Activated CD8-positive, alpha-beta memory T cell treated with anti-CD3 and anti-CD28 coated beads, Interleukin-2, amount 50 U/mL, for 24 hours (primary cell): ENCODE data around the gene SLC4A7.
"Not testable (repeated sequence)": the region's sequence is repeated elsewhere in the genome, so short reads cannot be mapped to it uniquely, and the experiment has no call there.

Experiments
- DNase-seq: peaks from one replicate; pipeline ENCODE4 v3.0.0-alpha.2; 2020; ENCODE audit errors: extremely low read depth

Gene SLC4A7

DNA sequence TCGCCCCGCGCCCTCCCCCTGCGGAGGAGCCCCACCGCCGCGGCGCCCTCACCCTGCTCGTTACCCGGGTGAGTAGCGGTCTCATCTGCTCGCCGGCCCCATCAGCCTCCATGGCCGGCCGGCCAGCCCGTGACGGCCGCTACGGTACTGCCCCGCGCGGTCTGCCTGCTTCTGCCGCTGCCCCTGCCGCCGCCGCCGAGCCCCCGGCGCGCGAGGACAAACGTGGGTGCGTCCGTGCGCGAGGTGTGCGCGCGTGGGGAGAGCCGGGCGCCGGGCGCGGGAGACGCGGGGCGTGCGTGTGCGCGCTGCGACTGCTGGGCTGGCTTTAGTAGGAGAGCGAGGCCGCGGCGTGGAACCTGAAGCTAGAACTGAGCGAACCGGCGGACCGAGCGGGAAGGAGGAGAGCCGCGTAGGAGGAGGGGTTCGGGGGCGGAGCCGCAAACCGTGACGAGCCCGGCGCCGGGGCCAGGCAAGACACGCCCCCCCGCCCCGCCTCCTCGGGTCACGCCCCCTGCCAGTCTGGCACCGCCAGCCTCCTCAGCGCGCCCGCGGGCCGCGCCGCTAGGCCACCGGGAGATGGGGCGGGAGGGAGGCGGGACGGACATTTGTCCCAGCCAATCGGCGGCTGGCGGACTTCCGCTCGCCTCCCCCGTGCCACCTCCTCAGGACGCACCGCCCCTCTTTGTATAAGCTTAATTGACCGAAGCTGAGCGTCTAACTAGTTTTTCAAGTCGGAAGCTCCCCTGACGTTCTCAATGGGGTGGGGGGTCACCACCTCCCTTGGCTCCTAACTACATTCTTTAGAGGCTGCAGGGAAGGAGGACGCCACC, at the start of gene SLC4A7:
Gene SLC4A7, minus strand, starts transcription at position 370 of the 830 bp plus-strand sequence. Its CDS starts 258 bp downstream, at position 112.
- DNase-seq, result peak; percentile 94

GRCh38 chr3:27533261-27533607, 49.0 kb upstream of the SLC4A7 start:
- no peak for DNase-seq

DNA sequence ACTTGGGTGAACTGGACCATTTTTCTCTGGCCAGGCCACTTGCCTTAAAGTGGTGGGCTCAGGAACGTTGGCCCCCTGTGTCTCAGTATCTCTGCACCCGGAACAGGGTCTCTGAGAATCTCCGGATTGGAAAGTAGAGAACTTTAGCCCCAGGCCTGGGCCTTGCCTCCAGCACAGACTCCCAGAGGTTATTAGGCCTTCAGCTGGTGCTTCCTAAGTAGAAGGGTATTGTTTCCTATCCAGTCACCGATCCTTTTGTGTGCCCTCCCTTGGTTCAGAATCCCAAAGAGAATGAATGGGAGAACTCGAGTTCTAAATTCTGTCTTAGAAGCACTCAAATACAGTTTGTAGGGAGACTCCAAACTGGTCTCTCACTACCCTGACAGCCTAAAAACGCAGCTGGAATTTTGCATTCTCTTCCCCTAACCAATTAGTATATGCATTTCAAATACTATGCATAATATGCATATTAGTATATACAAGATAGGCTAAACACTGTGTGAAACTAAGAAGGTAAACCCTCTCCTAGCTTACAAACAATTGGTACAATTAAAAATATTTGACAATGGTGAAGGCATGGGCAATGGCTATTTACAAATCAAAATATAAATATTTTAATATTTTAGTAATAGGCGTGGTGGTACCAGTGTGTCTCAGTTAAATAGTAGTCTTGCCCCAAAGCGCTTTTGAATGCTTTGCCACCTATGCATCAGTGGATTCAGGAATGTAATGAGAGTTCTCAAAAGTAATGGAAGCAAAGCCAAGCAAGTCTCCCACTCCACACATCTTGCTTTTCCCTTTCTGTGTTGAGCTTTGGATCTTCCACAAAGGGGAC, 48.5 kb upstream of the SLC4A7 start:
- DNase-seq, result no peak

DNA sequence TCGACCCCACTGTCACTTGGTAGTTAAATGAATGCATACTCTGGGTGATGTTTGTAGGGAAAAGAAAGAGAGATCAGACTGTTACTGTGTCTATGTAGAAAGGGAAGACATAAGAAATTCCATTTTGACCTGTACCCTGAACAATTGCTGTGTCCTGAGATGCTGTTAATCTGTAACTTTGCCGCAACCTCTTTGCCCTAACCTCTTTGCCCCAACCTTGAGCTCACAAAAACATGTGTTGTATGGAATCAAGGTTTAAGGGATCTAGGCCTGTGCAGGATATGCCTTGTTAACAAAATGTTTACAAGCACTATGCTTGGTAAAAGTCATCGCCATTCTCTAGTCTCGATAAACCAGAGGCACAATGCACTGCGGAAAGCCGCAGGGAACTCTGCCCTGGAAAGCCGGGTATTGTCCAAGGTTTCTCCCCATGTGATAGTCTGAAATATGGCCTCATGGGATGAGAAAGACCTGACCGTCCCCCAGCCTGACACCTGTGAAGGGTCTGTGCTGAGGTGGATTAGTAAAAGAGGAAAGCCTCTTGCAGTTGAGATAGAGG, 47.1 kb upstream of the SLC4A7 start:
- DNase-seq, result not testable (repeated sequence)

GRCh38 chr3:27528791-27529190, 44.6 kb upstream of the SLC4A7 start:
- no peak for DNase-seq

- no peak for DNase-seq
Measured at GRCh38 chr3:27526614-27527315, 42.6 kb upstream of the SLC4A7 start.

DNA sequence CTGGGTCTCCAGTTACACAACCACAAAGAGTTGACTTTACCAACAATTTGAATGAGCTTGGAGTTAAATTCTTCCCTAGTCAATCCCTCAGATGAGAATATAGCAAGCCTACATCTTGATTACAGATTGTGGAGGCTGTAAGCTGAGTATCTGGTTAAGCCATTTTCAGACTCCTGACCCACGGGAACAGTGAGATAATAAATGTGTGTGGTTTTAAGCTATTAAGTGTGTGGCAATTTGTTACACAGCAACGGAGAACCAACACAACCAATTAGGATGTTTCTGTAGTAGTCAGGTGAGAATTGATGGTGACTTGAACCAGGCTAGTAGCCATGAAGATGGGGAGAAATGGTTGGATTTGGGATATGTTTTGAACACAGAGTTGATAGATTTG, 37.7 kb upstream of the SLC4A7 start:
- no peak for DNase-seq

DNA sequence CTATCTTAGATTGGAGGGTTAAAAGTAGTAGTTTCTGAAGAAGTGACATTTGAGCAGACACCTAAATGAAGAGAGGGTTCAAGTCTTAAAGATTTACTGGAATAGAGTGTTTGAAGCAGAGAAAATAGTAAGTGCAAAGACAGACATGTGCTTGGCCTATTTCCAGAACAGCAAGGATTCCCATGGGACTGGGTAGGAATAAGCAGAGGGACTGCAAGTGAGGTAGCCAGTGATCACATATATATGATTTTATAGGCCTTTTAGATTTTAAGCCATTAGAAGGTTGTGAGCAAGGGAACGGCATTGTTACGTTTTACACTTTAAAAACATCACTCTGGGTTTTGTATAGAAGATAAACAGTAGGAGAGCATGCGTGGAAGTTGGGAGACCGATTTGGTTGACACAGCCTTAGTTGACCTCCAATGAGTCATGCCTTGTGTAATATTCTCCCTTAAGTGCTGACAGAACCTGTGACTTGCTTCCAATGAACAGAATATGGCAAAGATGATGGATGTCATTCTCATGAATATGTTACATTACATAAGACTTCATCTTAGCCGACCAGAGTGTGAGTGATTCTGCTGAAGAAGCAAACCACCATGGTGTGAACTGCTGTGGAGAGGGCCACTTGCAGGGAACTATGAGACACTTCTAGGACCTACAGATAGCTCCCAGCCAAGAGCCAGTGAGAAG, 37.1 kb upstream of the SLC4A7 start:
- DNase-seq, result no peak

DNA sequence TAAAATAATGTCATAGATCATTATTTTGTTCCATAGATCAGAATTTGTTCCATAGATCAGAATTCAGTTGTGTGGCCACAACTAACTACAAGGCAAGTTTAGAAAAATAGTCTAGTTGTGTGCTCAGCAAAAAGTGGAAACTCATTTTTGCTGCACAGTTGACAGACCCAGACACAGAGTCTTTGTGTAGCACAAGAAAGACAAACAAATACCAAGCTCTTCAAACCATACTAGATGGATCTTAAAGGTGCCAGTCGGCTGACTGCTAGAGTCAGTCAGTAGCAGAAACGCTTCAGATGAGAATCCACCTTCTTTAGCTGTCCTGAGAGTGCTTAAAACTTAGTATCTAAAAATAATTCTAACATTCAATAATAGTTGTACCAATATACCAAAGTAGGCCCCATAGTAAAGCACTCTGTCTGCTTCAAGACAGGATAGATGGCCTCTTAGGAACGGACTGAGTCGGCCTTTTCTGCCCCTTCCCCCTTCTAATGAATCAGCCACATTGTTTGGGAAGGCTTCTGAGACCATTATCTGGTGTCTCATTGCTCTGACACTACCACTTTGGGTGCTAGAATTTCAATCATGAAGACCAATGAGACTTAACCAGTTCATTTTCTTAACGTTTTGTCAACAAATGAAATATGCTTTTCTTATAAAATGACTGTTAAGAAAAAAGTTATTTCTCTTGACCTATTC, 27.7 kb upstream of the SLC4A7 start:
- DNase-seq, result no peak

GRCh38 chr3:27509376-27509775, 25.2 kb upstream of the SLC4A7 start:
- no peak for DNase-seq

DNA sequence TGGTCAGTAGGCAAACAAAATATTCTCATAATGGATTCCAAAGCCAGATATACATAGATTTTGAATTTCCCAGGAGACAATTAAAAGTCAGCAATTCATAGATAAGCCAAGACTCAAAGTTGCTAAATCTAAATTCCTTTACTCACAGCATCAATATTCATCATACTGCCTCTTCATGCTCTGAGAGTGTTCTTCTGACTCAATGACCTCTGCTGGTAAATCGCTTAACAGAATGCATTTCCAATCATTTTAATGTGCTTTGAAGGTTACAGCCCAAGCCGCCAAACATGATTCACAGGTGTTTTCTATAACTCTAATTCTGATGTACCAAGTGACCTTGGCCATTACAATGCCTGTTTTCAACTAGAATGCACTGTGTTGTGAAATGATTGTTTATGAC, 24.2 kb upstream of the SLC4A7 start:
- DNase-seq, result no peak

DNA sequence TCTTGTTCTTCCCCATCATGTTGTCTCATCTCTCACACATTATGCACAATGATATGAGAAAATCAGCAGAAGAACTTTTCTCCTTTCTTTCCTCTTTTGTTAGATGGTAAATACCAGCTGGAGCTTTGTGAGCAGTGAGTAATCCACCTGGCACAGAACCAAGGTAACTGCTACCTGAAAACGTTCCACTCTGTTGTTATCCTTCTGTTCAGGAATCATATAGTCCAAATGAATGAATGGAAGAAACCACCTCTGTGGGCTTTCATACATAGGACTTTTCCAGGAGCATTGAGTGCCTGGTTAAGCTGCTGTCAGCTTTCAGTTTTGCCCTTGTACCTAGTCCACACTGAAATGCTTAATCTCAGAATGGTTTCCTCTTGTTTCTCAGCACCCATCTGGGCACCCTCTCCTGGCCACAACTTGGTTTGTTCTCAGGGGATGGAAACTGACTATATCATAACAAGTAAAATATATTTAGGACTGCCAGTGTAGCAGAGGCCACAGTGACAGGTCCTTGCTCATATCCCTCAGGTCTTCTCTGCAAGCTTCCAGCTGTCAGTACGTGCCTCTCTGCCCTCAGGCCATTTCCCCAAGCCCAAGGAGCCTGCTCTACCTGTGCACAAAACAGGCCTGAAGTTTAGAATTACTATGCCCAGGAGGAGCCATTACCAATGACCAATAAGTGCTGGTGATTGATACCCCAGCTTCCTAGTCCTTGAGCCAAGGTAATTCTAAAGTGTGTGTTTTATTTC, 23.5 kb upstream of the SLC4A7 start:
- no peak for DNase-seq

- no peak for DNase-seq
Measured at GRCh38 chr3:27507111-27507510, 22.9 kb upstream of the SLC4A7 start.

DNA sequence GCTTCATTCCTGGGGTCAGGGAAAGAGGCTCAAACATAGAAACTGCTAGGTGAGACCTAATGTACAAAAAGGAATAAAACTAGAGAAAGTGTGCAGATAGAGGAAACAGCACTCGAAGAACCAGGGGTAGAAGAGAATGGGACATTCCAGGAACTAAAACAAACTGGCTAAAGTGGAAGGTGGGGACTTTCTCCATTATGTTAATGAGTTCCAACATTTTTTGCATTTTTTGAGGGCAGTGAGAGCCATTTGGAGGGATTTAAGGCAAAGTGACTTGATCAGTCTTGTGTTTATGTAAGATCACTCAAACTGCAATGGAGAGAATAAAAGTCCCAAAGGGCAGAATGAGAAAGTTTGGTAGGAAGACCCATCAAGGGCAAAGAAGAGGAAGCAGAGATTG, 20.6 kb upstream of the SLC4A7 start:
- no peak for DNase-seq

DNA sequence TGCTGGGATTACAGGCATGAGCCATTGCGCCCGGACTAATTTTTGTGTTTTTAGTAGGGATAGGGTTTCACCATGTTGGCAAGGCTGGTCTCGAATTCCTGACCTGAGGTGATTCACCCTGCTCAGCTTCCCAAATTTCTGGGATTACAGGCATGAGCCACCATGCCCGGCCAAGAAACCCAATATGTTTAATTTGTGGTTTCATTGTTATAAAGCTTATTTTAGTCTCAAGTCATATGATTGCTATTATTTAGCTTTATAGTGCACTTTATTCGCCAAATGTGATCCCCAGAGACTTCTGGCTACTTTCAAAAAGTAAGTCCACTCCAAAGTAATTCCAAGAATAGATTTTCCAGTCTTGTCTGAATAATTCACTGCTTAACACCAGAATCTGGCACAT, 19.3 kb upstream of the SLC4A7 start:
- no peak for DNase-seq

DNA sequence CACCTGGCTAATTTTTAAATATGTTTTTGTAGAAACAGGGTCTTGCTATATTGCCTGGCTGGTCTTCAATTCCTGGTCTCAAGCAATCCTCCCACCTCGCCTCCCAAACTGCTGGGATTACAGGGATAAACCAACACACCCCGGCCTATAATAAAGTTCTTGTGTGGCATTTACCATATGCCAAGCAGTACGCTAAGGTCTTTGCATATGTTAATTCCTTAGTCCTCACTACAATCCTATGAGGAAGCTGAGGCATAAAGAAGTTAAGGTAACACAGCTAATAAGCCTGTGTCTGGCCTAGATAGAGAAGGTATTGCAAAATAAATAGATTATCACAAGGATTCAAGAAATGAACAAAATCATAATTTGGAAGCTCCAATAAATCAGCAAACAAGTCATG, 17.6 kb upstream of the SLC4A7 start:
- DNase-seq, result no peak

DNA sequence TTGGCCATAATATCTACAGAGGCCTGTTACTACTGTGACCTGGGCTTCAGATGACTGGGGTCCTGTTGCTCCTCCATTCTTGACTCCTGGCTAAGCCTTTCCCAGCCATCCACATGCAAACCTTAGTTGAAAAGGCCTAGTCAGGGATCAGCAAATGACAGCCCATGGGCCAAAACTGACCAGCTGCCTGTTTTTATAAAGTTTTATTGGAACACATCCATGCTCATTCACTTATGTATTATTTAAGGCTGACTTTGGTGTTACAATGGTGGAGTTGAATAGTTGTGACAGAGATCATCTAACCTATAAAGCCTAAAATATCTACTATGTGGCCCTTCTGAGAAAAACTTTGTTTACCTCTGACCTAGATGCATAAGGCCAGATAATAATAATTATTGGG, 16.8 kb upstream of the SLC4A7 start:
- no peak for DNase-seq

DNA sequence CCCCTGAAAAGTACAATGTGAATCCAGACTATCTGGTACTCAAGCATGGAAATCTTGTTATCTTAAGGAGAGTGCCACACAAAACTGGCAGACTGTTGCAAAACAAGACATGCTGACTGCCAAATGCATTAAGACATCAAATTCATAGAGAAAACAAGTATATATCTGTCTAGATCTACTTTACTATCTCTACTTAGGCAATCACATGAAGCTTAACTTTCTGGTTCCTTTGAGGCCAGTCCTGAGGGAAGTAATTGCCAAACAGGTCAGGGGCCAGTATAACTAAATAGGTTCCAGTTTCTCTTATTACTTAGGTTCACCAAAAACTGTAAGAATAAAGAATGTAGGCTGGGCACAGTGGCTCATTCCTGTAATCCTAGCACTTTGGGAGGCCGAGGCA, 15.9 kb upstream of the SLC4A7 start:
- DNase-seq, result no peak

DNA sequence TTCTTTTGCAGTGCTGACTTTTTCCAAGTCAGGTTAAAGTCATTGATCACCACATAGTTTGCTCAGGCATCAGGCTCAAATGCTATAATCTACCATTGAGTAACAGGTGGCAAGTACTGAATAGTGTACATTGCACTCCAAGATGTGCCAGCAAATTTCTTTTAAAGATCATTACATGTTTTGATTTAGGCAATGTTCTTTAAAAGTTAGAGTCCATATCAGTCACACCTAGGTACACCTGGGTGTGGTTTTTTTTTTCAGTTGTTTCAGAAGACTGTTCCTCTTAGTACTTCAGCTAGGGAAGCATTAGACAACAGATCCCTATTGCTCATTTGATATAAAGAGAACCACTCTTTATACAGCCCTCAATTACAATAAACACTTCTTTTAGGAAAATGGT, 10.6 kb upstream of the SLC4A7 start:
- DNase-seq, result no peak

DNA sequence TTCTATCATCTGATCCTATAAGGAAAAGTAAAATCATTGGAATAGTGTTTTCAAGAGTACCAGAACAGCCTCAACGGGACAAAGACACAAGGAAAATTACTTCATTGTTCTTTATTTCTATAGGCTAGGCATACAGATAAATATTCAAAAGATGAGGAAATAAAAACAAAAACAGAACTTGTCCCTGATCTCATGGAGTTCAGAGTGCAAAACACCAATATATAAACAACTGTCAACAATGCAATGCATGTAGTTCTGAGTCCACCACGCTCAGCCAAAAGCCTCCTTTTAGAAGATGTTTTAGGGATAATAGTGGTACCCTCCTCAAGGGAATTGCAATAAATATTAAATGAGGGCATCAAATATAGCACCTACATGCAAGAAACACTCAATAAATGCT, 4.6 kb upstream of the SLC4A7 start:
- no peak for DNase-seq
